ENCODE data around the gene DNMT3L.

The DNMT3L gene

GRCh38 chr21:44299458-44300261 is 38.0 kb upstream of the DNMT3L start, which contains the start of gene PFKL:
PFKL (plus strand) TSS chr21:44300053; CDS start chr21:44300106, 53 bp downstream.
- peak; percentile 69; the same call in 1 of the 2 replicates for TF ChIP-seq ZBTB7A (IDR thresholded peaks at IDR 0.05; ENCODE audit: low read depth)
- peak; percentile 77 for TF ChIP-seq YY1 (IDR thresholded peaks at IDR 0.05; ENCODE audit: low read depth)
- no peak for TF ChIP-seq CEBPB (IDR thresholded peaks at IDR 0.05)
- TF ChIP-seq RAD21 (IDR thresholded peaks at IDR 0.05; ENCODE audit: low read depth), result no peak; the same call in 1 of the 2 replicates
- TF ChIP-seq TEAD4 (IDR thresholded peaks at IDR 0.05), result no peak
- no peak for TF ChIP-seq TCF12 (IDR thresholded peaks at IDR 0.05; ENCODE audit: low read depth)
- TF ChIP-seq, protein P1, sequence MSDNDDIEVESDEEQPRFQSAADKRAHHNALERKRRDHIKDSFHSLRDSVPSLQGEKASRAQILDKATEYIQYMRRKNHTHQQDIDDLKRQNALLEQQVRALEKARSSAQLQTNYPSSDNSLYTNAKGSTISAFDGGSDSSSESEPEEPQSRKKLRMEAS (IDR thresholded peaks at IDR 0.05), result peak; percentile 48; the same call in 1 of the 2 replicates
- TF ChIP-seq NFIC (IDR thresholded peaks at IDR 0.05), result no peak
- no peak for TF ChIP-seq CREB1 (IDR thresholded peaks at IDR 0.05; ENCODE audit: low read depth)
- TF ChIP-seq, protein P2, sequence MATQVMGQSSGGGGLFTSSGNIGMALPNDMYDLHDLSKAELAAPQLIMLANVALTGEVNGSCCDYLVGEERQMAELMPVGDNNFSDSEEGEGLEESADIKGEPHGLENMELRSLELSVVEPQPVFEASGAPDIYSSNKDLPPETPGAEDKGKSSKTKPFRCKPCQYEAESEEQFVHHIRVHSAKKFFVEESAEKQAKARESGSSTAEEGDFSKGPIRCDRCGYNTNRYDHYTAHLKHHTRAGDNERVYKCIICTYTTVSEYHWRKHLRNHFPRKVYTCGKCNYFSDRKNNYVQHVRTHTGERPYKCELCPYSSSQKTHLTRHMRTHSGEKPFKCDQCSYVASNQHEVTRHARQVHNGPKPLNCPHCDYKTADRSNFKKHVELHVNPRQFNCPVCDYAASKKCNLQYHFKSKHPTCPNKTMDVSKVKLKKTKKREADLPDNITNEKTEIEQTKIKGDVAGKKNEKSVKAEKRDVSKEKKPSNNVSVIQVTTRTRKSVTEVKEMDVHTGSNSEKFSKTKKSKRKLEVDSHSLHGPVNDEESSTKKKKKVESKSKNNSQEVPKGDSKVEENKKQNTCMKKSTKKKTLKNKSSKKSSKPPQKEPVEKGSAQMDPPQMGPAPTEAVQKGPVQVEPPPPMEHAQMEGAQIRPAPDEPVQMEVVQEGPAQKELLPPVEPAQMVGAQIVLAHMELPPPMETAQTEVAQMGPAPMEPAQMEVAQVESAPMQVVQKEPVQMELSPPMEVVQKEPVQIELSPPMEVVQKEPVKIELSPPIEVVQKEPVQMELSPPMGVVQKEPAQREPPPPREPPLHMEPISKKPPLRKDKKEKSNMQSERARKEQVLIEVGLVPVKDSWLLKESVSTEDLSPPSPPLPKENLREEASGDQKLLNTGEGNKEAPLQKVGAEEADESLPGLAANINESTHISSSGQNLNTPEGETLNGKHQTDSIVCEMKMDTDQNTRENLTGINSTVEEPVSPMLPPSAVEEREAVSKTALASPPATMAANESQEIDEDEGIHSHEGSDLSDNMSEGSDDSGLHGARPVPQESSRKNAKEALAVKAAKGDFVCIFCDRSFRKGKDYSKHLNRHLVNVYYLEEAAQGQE (IDR thresholded peaks at IDR 0.05; ENCODE audit: low read depth), result no peak
- TF ChIP-seq TAF1 (IDR thresholded peaks at IDR 0.05; ENCODE audit: low read depth), result no peak; the same call in 1 of the 2 replicates
- no peak for TF ChIP-seq EGR1 (IDR thresholded peaks at IDR 0.05)

GRCh38 chr21:44299085-44299457 is 37.4 kb upstream of the DNMT3L start:
- TF ChIP-seq CREB1 (IDR thresholded peaks at IDR 0.05; ENCODE audit: low read depth) (no peak), NFIC (IDR thresholded peaks at IDR 0.05) (no peak), TEAD4 (IDR thresholded peaks at IDR 0.05) (no peak)

- no peak for TF ChIP-seq FOXM1 (IDR thresholded peaks at IDR 0.05; ENCODE audit: borderline replicate concordance, low read depth)
- no peak for TF ChIP-seq TCF12 (IDR thresholded peaks at IDR 0.05; ENCODE audit: low read depth)
- TF ChIP-seq YY1 (IDR thresholded peaks at IDR 0.05; ENCODE audit: low read depth), result no peak
- no peak for TF ChIP-seq CREB1 (IDR thresholded peaks at IDR 0.05; ENCODE audit: low read depth)
- no peak for TF ChIP-seq EP300 (IDR thresholded peaks at IDR 0.05; ENCODE audit: borderline replicate concordance)
- no peak for TF ChIP-seq ZBTB7A (IDR thresholded peaks at IDR 0.05; ENCODE audit: low read depth)
- no peak for TF ChIP-seq EGR1 (IDR thresholded peaks at IDR 0.05)
- TF ChIP-seq, protein P2 (IDR thresholded peaks at IDR 0.05; ENCODE audit: low read depth), result no peak
- TF ChIP-seq TEAD4 (IDR thresholded peaks at IDR 0.05), result no peak
- TF ChIP-seq, protein P1 (IDR thresholded peaks at IDR 0.05), result no peak
- TF ChIP-seq CEBPB (IDR thresholded peaks at IDR 0.05), result no peak
- TF ChIP-seq, protein P3, sequence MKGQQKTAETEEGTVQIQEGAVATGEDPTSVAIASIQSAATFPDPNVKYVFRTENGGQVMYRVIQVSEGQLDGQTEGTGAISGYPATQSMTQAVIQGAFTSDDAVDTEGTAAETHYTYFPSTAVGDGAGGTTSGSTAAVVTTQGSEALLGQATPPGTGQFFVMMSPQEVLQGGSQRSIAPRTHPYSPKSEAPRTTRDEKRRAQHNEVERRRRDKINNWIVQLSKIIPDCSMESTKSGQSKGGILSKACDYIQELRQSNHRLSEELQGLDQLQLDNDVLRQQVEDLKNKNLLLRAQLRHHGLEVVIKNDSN (IDR thresholded peaks at IDR 0.05), result no peak
Observed at GRCh38 chr21:44298301-44298700, 36.6 kb upstream of the DNMT3L start.

- TF ChIP-seq, protein P3 (IDR thresholded peaks at IDR 0.05), result no peak
- peak; percentile 99 for TF ChIP-seq RAD21 (IDR thresholded peaks at IDR 0.05; ENCODE audit: low read depth)
Observed at GRCh38 chr21:44297525-44298290, 36.0 kb upstream of the DNMT3L start.

DNA sequence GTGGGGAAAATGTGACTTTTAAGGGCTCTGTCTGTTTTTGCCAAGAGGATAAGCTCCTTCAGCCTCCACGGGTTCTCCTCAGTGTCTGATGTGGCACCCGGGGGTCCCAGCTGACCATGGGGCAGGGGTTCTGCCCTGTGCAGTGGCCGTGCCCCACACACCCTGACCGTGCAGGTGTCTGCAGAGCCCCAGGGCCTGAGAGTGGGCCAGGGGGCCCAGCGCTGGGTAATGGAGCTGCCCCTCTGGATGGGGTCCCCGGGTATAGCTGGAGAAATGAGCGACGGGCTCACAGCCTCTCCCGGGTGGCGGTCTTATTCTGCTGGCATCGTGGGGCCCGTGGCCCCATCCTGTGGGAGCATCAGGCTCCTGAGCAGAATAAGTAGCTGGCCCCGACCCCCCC is 35.2 kb upstream of the DNMT3L start:
- TF ChIP-seq FOXM1 (IDR thresholded peaks at IDR 0.05; ENCODE audit: borderline replicate concordance, low read depth) (no peak), EP300 (IDR thresholded peaks at IDR 0.05; ENCODE audit: borderline replicate concordance) (no peak), RAD21 (IDR thresholded peaks at IDR 0.05; ENCODE audit: low read depth) (no peak)

DNA sequence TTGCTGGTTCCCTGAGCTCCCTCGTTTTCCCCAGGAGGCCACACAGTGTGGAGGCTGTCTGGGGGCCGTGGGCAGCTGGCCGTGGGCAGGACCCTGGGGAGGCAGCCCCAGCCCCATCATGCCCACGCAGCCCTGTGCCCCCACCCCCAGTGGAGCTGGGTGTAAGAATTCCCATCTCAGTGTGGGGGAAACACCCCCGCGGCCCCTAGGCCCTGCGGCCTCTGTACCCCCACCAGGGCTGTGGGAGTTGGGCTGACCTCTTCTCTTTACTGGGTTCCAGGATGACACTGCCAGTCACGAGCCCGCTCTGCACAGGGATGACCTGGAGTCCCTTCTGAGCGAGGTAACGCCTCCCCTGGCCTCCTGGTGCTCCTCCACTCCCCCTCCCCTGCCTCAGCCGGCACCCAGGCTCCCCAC is 34.4 kb upstream of the DNMT3L start:
- TF ChIP-seq TCF12 (IDR thresholded peaks at IDR 0.05; ENCODE audit: low read depth) (no peak), TAF1 (IDR thresholded peaks at IDR 0.05; ENCODE audit: low read depth) (no peak), RAD21 (IDR thresholded peaks at IDR 0.05; ENCODE audit: low read depth) (no peak), EP300 (IDR thresholded peaks at IDR 0.05; ENCODE audit: borderline replicate concordance) (no peak), TEAD4 (IDR thresholded peaks at IDR 0.05) (no peak), FOXM1 (IDR thresholded peaks at IDR 0.05; ENCODE audit: borderline replicate concordance, low read depth) (no peak), ZBTB7A (IDR thresholded peaks at IDR 0.05; ENCODE audit: low read depth) (no peak), EGR1 (IDR thresholded peaks at IDR 0.05) (no peak), NFIC (IDR thresholded peaks at IDR 0.05) (no peak), CREB1 (IDR thresholded peaks at IDR 0.05; ENCODE audit: low read depth) (no peak), CEBPB (IDR thresholded peaks at IDR 0.05) (no peak), YY1 (IDR thresholded peaks at IDR 0.05; ENCODE audit: low read depth) (no peak)
- TF ChIP-seq, protein P3 (IDR thresholded peaks at IDR 0.05), result no peak
- TF ChIP-seq, protein P1 (IDR thresholded peaks at IDR 0.05), result no peak
- TF ChIP-seq, protein P2 (IDR thresholded peaks at IDR 0.05; ENCODE audit: low read depth), result no peak
